Suprapubic skin (tissue), 4 donors: Measurements from ENCODE around the gene DLG1. TPM values are rescaled to one million over a fixed set of nuclear protein-coding genes. Genes with fewer than 3 reads are reported as not detected.

ENCODE experiments used
- DNase-seq, 2 donors: peaks; one replicate each; pipeline ENCODE4 v3.0.0-alpha.2; 2019; ENCODE audit warnings: low spot score in 2 of 2
- H3K27ac ChIP-seq: fragments of 200-600 bp; sonication (generic); one replicate; pipeline ENCODE4 v1.5.1; 2019
- H3K27me3 ChIP-seq: fragments of 200-600 bp; sonication (generic); one replicate; pipeline ENCODE4 v1.5.1; 2019
- H3K36me3 ChIP-seq: fragments of 200-600 bp; sonication (generic); one replicate; pipeline ENCODE4 v1.5.1; 2019
- H3K4me1 ChIP-seq: fragments of 200-600 bp; sonication (generic); one replicate; pipeline ENCODE4 v1.5.1; 2019
- H3K4me3 ChIP-seq: fragments of 200-600 bp; sonication (generic); one replicate; pipeline ENCODE4 v1.5.1; 2019; ENCODE audit warnings: mild to moderate bottlenecking
- H3K9me3 ChIP-seq: fragments of 200-600 bp; sonication (generic); one replicate; pipeline ENCODE4 v1.5.1; 2019
- EP300 ChIP-seq: sonication (generic); formaldehyde crosslinking; IDR thresholded peaks from one replicate; pipeline ENCODE4 v1.6.1; 2017; ENCODE audit warnings: antibody characterized with exemption
- POLR2A ChIP-seq, 2 donors: fragments of 450-650 bp; IDR thresholded peaks; one replicate each; pipeline ENCODE4 v1.6.1; 2017; ENCODE audit warnings: antibody characterized with exemption in 2 of 2, mild to moderate bottlenecking in 2 of 2, moderate library complexity in 2 of 2
- POLR2AphosphoS5 ChIP-seq, 3 donors: sonication (generic); formaldehyde crosslinking; IDR thresholded peaks; one replicate each; pipeline ENCODE4 v1.6.1; 2017; ENCODE audit warnings: antibody characterized with exemption in 3 of 3
- WGBS: methylation state at CpG from one replicate; pipeline ENCODE4 v1.1.5; 2018; 5-methylcytosine and 5-hydroxymethylcytosine counted together
- total RNA-seq, 4 donors: library from RNA; depleted of rRNA; stranded (reverse); fragments of >200 nt; gene quantifications; one replicate each; pipeline ENCODE4 v1.1.0, GENCODE V29; 2016
- TF ChIP-seq, protein P1 (sequence below), 2 donors: fragments of 200-600 bp in 1 of 2; fragments of 450-650 bp in 1 of 2; sonication (generic) in 1 of 2; IDR thresholded peaks; one replicate each; pipeline ENCODE4 v1.5.1; 2016 to 2019; ENCODE audit warnings: antibody characterized with exemption in 2 of 2, mild to moderate bottlenecking in 1 of 2, moderate library complexity in 1 of 2

Gene DLG1
- total RNA-seq, 4 donors from 2014 or later: 86.2 to 140 (median 103) TPM

- Histone ChIP-seq H3K9me3 (no peaks in the 10 kb centered on the region), H3K27ac (no peak overlapping the region), H3K36me3 (no peaks in the 10 kb centered on the region), H3K27me3 (no peaks in the 10 kb centered on the region), H3K4me1 (peaks cover 8% of the 10 kb centered on the region), H3K4me3 (no peak overlapping the region)
- no peak for DNase-seq
- TF ChIP-seq POLR2AphosphoS5 (IDR thresholded peaks at IDR 0.05) (no peak), POLR2A (IDR thresholded peaks at IDR 0.05) (no peak), EP300 (no peak)
- TF ChIP-seq, protein P1, sequence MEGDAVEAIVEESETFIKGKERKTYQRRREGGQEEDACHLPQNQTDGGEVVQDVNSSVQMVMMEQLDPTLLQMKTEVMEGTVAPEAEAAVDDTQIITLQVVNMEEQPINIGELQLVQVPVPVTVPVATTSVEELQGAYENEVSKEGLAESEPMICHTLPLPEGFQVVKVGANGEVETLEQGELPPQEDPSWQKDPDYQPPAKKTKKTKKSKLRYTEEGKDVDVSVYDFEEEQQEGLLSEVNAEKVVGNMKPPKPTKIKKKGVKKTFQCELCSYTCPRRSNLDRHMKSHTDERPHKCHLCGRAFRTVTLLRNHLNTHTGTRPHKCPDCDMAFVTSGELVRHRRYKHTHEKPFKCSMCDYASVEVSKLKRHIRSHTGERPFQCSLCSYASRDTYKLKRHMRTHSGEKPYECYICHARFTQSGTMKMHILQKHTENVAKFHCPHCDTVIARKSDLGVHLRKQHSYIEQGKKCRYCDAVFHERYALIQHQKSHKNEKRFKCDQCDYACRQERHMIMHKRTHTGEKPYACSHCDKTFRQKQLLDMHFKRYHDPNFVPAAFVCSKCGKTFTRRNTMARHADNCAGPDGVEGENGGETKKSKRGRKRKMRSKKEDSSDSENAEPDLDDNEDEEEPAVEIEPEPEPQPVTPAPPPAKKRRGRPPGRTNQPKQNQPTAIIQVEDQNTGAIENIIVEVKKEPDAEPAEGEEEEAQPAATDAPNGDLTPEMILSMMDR (IDR thresholded peaks at IDR 0.05): no peak
- WGBS: 56% methylated on average over 1 of the region's 1 CpG
Observed at GRCh38 chr3:197305854-197306253, 7.4 kb upstream of the DLG1 start.

DNA sequence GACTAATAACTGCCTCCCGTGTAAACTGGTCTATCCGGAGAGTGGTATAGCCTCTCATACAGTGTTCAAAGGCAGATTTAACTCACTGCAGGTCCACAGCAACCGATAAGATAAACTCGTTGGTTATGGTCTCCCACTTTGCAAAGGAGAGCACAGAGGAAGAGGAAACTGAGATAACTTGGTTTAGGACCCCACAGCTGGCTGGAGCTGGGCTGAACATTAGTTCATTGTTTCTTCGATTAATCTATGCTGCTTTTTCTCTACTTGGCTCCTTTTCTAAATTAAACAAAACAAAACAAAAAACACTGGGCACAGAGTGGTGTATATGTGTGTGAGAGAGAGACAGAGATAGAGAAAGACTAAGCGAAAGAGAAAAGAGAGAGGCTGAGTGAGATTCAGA is 5.0 kb upstream of the DLG1 start:
- DNase-seq: no peak
- Histone ChIP-seq H3K9me3 (no peaks in the 10 kb centered on the region), H3K36me3 (no peaks in the 10 kb centered on the region), H3K4me3 (no peak overlapping the region), H3K27me3 (no peaks in the 10 kb centered on the region), H3K27ac (no peak overlapping the region), H3K4me1 (peaks cover 10% of the 10 kb centered on the region)
- WGBS: 83% methylated on average over 6 of the region's 6 CpGs
- no peak for TF ChIP-seq EP300
- TF ChIP-seq, protein P1 (IDR thresholded peaks at IDR 0.05): no peak
- no peak for TF ChIP-seq POLR2A (IDR thresholded peaks at IDR 0.05)
- no peak for TF ChIP-seq POLR2AphosphoS5 (IDR thresholded peaks at IDR 0.05)

DNA sequence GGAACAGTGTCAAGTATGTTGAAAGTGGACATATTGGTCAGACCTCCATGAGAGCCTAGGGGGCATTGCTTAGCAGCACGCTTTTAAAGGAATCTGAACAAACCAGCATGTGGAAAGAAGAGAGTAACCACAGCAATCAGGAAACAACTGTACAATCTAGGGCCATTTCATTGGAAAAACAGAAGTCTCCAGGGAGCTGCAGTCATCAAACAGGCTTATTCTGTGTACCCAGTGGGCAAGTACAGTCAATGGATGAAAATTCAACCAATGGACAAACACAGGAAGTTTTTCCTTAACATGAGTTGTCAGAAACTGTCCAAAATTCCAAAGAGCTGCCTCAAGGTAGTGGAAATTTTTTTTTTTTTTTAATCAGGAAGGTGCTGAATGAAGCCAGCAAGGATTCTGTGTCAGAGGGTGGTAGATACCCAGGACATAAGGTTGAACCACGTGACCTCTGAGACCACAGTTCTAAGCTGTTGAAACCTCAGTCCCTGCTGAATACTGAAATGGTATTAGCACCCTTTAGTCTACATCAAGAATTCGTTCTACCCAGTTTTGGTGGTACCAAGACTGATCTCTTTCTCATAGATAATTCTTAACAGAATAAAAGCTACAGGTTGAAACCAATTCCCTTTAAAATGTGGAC is 4.4 kb upstream of the DLG1 start:
- H3K27me3 ChIP-seq: no peaks in the 10 kb centered on the region
- DNase-seq: no peak
- H3K36me3 ChIP-seq: no peaks in the 10 kb centered on the region
- H3K4me1 ChIP-seq: peaks cover 10% of the 10 kb centered on the region
- no peak overlapping the region for H3K4me3 ChIP-seq
- TF ChIP-seq POLR2A (IDR thresholded peaks at IDR 0.05): no peak
- TF ChIP-seq, protein P1 (IDR thresholded peaks at IDR 0.05): no peak
- no peak for TF ChIP-seq POLR2AphosphoS5 (IDR thresholded peaks at IDR 0.05)
- 81% methylated on average over 3 of the region's 3 CpGs for WGBS
- no peak overlapping the region for H3K27ac ChIP-seq
- no peaks in the 10 kb centered on the region for H3K9me3 ChIP-seq

DNA sequence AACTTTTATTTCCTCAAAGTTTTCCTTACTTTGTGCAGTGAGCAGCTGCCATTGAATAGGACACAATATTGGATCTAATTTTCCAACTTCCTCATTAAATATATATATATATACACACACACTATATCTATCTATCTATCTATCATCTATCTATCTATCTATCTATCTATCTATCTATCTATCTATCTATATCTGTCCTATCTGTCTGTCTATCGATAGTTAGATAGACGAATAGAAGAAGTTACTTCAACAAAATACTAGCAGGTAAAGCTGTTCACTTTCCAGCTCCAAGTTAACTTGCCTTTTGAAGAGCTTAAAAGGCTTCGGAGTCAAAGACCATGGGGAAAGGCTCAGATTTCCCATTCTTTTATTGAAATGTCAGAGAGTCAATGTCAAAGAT is 3.6 kb upstream of the DLG1 start:
- Histone ChIP-seq H3K27ac (no peak overlapping the region), H3K4me1 (peaks cover 10% of the 10 kb centered on the region), H3K27me3 (no peaks in the 10 kb centered on the region), H3K9me3 (no peaks in the 10 kb centered on the region), H3K4me3 (no peak overlapping the region), H3K36me3 (no peaks in the 10 kb centered on the region)
- WGBS: 94% methylated on average over 3 of the region's 3 CpGs
- TF ChIP-seq POLR2AphosphoS5 (IDR thresholded peaks at IDR 0.05): no peak
- no peak for TF ChIP-seq POLR2A (IDR thresholded peaks at IDR 0.05)
- TF ChIP-seq, protein P1 (IDR thresholded peaks at IDR 0.05): no peak
- no peak for TF ChIP-seq EP300
- DNase-seq: no peak

- Histone ChIP-seq H3K36me3 (no peaks in the 10 kb centered on the region), H3K4me3 (no peak overlapping the region), H3K4me1 (peaks cover 24% of the 10 kb centered on the region), H3K9me3 (no peaks in the 10 kb centered on the region), H3K27me3 (no peaks in the 10 kb centered on the region), H3K27ac (no peak overlapping the region)
- 92% methylated on average over 7 of the region's 7 CpGs for WGBS
- no peak for DNase-seq
- no peak for TF ChIP-seq EP300
- no peak for TF ChIP-seq POLR2A (IDR thresholded peaks at IDR 0.05)
- TF ChIP-seq POLR2AphosphoS5 (IDR thresholded peaks at IDR 0.05): no peak
- TF ChIP-seq, protein P1 (IDR thresholded peaks at IDR 0.05): no peak
Observed at GRCh38 chr3:197300361-197300760, 1.9 kb upstream of the DLG1 start.
